OCI-LY3 (cell line): ENCODE measurements around the gene EZH2.

Source experiments
- CTCF ChIP-seq: fragments of 200-600, 300-600 bp; sonication (generic); IDR thresholded peaks from 2 replicates; pipeline ENCODE4 v1.5.1; 2014; ENCODE audit warnings: antibody characterized with exemption, low read length, low read depth
- EZH2phosphoT487 ChIP-seq: fragments of 200-600 bp; shearing (Covaris generic); IDR thresholded peaks from 2 replicates; pipeline ENCODE4 v1.6.1; 2018; ENCODE audit warnings: antibody characterized with exemption, mixed run types, low read depth

GRCh38 chr7:148901178-148901577 lies 17.1 kb upstream of the EZH2 start:
- TF ChIP-seq CTCF (no peak), EZH2phosphoT487 (no peak)
